Astrocyte (in vitro differentiated cells and primary cell): ENCODE data around the gene FXYD7.

Source experiments
- CTCF ChIP-seq: IDR thresholded peaks from 2 replicates; pipeline ENCODE4 v1.5.1; 2011; ENCODE audit warnings: low read depth, mild to moderate bottlenecking, inconsistent platforms, low read length, moderate library complexity; ENCODE audit not compliant: insufficient read depth
- EZH2 ChIP-seq: IDR thresholded peaks from 2 replicates; pipeline ENCODE4 v1.6.1; 2012; ENCODE audit warnings: mild to moderate bottlenecking, low read length, inconsistent platforms; ENCODE audit not compliant: insufficient read depth

- TF ChIP-seq CTCF (no peak), EZH2 (no peak)
Observed at GRCh38 chr19:35160629-35161433, 17.8 kb downstream of the FXYD7 start.
